Upper lobe of right lung (tissue), 1 donor: ENCODE measurements around the gene DNAH3. TPM values are rescaled to one million over a fixed set of nuclear protein-coding genes. Genes with fewer than 3 reads are reported as not detected.

Source experiments
- ATAC-seq: fragments of 200-7000 bp; cut with Tn5 transposase; one replicate; pipeline ENCODE4 v1.9.1; 2020; ENCODE audit warnings: mild to moderate bottlenecking, moderate library complexity
- DNase-seq: peaks from one replicate; pipeline ENCODE4 v3.0.0-alpha.2; 2020
- H3K27ac ChIP-seq: fragments of 200-600 bp; one replicate; pipeline ENCODE4 v1.8.0; 2022
- H3K27me3 ChIP-seq: fragments of 200-600 bp; one replicate; pipeline ENCODE4 v1.8.0; 2022; ENCODE audit warnings: mild to moderate bottlenecking
- H3K36me3 ChIP-seq: fragments of 200-600 bp; one replicate; pipeline ENCODE4 v1.8.0; 2022
- H3K4me1 ChIP-seq: fragments of 200-600 bp; one replicate; pipeline ENCODE4 v1.8.0; 2022
- H3K4me3 ChIP-seq: fragments of 200-600 bp; one replicate; pipeline ENCODE4 v1.8.0; 2022; ENCODE audit warnings: mild to moderate bottlenecking
- H3K9me3 ChIP-seq: fragments of 200-600 bp; one replicate; pipeline ENCODE4 v1.8.0; 2022
- intact Hi-C: fragments of 100-400 bp; cut with DNase I; formaldehyde crosslinking; loops from one replicate; pipeline ENCODE4 v1.11.0; 2022
- total RNA-seq: library from RNA; stranded (reverse); fragmentation: NEBNext Ultra II Directional; extraction: Animal tissue kit (Norgen Biotek cat#: 25700); gene quantifications from one replicate; pipeline ENCODE4 v1.2.1, GENCODE V29; 2021
- TF ChIP-seq, protein P1 (sequence below): fragments of 200-600 bp; IDR thresholded peaks from one replicate; pipeline ENCODE4 v1.8.0; 2022; ENCODE audit warnings: antibody characterized with exemption
- donor health status: DM: no; HTN: yes; CAD: no; lungs with severe emphysema.

The DNAH3 gene
- total RNA-seq, 1 donor from 2014 or later = 0.06 TPM

- H3K4me1 ChIP-seq = peaks cover 3% of the 10 kb centered on the region
- intact Hi-C loops = no loop called here
- no peaks in the 10 kb centered on the region for H3K36me3 ChIP-seq
- no peaks in the 10 kb centered on the region for H3K9me3 ChIP-seq
- H3K27me3 ChIP-seq = no peaks in the 10 kb centered on the region
- TF ChIP-seq, protein P1, sequence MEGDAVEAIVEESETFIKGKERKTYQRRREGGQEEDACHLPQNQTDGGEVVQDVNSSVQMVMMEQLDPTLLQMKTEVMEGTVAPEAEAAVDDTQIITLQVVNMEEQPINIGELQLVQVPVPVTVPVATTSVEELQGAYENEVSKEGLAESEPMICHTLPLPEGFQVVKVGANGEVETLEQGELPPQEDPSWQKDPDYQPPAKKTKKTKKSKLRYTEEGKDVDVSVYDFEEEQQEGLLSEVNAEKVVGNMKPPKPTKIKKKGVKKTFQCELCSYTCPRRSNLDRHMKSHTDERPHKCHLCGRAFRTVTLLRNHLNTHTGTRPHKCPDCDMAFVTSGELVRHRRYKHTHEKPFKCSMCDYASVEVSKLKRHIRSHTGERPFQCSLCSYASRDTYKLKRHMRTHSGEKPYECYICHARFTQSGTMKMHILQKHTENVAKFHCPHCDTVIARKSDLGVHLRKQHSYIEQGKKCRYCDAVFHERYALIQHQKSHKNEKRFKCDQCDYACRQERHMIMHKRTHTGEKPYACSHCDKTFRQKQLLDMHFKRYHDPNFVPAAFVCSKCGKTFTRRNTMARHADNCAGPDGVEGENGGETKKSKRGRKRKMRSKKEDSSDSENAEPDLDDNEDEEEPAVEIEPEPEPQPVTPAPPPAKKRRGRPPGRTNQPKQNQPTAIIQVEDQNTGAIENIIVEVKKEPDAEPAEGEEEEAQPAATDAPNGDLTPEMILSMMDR = no peak
- H3K27ac ChIP-seq = no peak overlapping the region
- H3K4me3 ChIP-seq = no peak overlapping the region
- DNase-seq = no peak
- ATAC-seq = peak; percentile 43
Measured at GRCh38 chr16:21145738-21146137, 4.9 kb downstream of the DNAH3 start.

DNA sequence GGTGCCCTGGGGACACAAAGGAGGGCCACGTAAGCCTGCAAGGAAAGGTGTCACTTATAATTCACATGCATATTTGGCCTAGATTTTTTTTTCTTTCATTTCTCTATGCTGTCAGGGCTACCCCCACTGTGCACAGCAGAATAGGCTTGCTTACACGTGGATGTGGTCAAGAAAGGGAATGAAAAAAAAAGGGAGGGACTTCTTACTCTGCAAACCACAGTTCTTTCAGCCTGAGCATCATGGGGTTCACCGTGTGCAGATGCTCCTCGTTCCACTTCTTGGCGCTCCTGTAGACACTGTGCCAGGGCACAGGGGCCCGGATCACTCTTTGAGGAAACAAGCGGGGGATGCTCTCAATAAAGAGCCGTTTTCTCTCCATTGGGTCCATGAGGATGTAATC is 16.6 kb downstream of the DNAH3 start:
- intact Hi-C loops = no loop called here
- H3K27ac ChIP-seq = no peak overlapping the region
- no peak for DNase-seq
- ATAC-seq = no peak
- H3K36me3 ChIP-seq = no peaks in the 10 kb centered on the region
- no peaks in the 10 kb centered on the region for H3K9me3 ChIP-seq
- no peaks in the 10 kb centered on the region for H3K4me1 ChIP-seq
- H3K27me3 ChIP-seq = no peaks in the 10 kb centered on the region
- TF ChIP-seq, protein P1 = no peak
- no peak overlapping the region for H3K4me3 ChIP-seq

- DNase-seq (no peak), ATAC-seq (no peak)
- intact Hi-C loops = no loop called here
- no peaks in the 10 kb centered on the region for H3K9me3 ChIP-seq
- no peaks in the 10 kb centered on the region for H3K4me1 ChIP-seq
- TF ChIP-seq, protein P1 = no peak
- no peaks in the 10 kb centered on the region for H3K27me3 ChIP-seq
- H3K4me3 ChIP-seq = no peak overlapping the region
- H3K27ac ChIP-seq = no peak overlapping the region
- no peaks in the 10 kb centered on the region for H3K36me3 ChIP-seq
Measured at GRCh38 chr16:21130811-21131210, 19.8 kb downstream of the DNAH3 start.

- TF ChIP-seq, protein P1 = no peak
- H3K27ac ChIP-seq = no peak overlapping the region
- no peak overlapping the region for H3K4me3 ChIP-seq
- ATAC-seq = no peak
- no peaks in the 10 kb centered on the region for H3K9me3 ChIP-seq
- intact Hi-C loops = no loop called here
- no peaks in the 10 kb centered on the region for H3K4me1 ChIP-seq
- DNase-seq = no peak
- H3K27me3 ChIP-seq = no peaks in the 10 kb centered on the region
- no peaks in the 10 kb centered on the region for H3K36me3 ChIP-seq
Measured at GRCh38 chr16:21128991-21129390, 21.7 kb downstream of the DNAH3 start.

DNA sequence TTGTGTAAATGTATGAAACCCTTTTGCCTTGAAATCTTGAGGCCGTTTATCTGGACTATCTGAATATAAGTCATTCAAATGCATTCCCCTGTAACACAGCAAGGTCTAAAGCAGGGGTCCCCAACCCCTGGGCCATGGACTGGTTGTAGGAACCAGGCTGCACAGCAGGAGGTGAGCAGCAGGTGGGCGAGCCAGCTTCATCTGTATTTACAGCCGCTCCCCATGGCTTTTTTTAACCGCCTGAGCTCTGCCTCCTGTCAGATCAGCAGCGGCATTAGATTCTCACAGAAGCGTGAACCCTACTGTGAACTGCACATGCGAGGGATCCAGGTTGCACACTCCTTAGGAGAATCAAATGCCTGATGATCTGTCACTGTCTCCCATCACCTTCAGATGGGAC is 24.1 kb downstream of the DNAH3 start:
- TF ChIP-seq, protein P1 = no peak
- H3K9me3 ChIP-seq = no peaks in the 10 kb centered on the region
- ATAC-seq (no peak), DNase-seq (no peak)
- H3K27ac ChIP-seq = no peak overlapping the region
- no peaks in the 10 kb centered on the region for H3K27me3 ChIP-seq
- no peaks in the 10 kb centered on the region for H3K4me1 ChIP-seq
- no peak overlapping the region for H3K4me3 ChIP-seq
- intact Hi-C loops = no loop called here
- H3K36me3 ChIP-seq = no peaks in the 10 kb centered on the region

DNA sequence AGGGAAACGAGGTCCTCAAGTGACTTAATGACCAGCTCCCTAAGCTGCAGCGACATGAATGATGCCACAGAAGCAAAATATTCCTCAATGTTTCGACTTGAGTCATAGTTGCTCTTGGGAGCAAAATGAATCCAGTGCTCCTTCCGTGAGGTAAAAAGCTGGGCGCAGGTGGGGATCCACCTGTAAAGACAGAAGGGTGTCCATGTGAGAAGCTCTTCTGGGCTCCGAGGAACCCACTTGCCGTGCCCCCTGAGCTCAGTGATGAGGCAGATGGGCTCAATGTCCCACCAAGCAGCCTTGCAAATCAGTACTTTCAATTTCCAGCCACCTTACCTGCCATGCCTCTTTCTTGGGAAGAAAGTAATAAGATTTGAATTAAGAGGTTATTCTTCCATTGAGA is 25.5 kb downstream of the DNAH3 start:
- intact Hi-C loops = no loop called here
- Histone ChIP-seq H3K27me3 (no peaks in the 10 kb centered on the region), H3K36me3 (no peaks in the 10 kb centered on the region), H3K27ac (no peak overlapping the region), H3K9me3 (no peaks in the 10 kb centered on the region), H3K4me1 (no peaks in the 10 kb centered on the region), H3K4me3 (no peak overlapping the region)
- no peak for DNase-seq
- ATAC-seq = no peak
- TF ChIP-seq, protein P1 = no peak
